IMR-90 (cell line): ENCODE results near the gene TVP23A. TPM values are rescaled to one million over a fixed set of nuclear protein-coding genes. Genes with fewer than 3 reads are reported as not detected.

Experiments
- ATAC-seq: fragments of 200-7000 bp; cut with Tn5 transposase; 2 replicates; pipeline ENCODE4 v1.9.1; 2020; ENCODE audit warnings: low read depth, mild to moderate bottlenecking, moderate library complexity
- BruUV-seq: library from RNA; stranded (reverse); fragments of 400-500 nt; replicated peaks from 2 replicates; lab custom pipeline; 2021; lab: Mats Ljungman, UMichigan
- CTCF ChIA-PET: fragments of 300-600 bp; formaldehyde crosslinking; extraction: SDS; loops from one replicate; lab custom pipeline; 2021; ENCODE audit warnings: antibody characterized with exemption; lab: Yijun Ruan, JAX
- POLR2A ChIA-PET: fragments of 300-600 bp; sonication (Branson Sonifier 250); formaldehyde crosslinking; loops from one replicate; lab custom pipeline; 2022; ENCODE audit warnings: antibody characterized with exemption; ENCODE audit not compliant: unreplicated experiment; lab: Charles Lee
- DNase-seq: peaks from one replicate; pipeline ENCODE4 v3.0.0; 2013
- H2AFZ ChIP-seq: replicated peaks from 2 replicates; pipeline ENCODE3; 2013; ENCODE audit warnings: low read length, mild to moderate bottlenecking; ENCODE audit not compliant: poor library complexity
- H2AK5ac ChIP-seq: 2 replicates; pipeline ENCODE4 v1.6.1; 2013; ENCODE audit warnings: low read depth, low read length, inconsistent platforms
- H2AK9ac ChIP-seq: replicated peaks from 2 replicates; pipeline ENCODE3; 2013; ENCODE audit warnings: mild to moderate bottlenecking, low read depth, low read length, moderate library complexity; ENCODE audit not compliant: poor library complexity
- H2BK120ac ChIP-seq: 2 replicates; pipeline ENCODE4 v1.6.1; 2013; ENCODE audit warnings: low read depth, low read length, inconsistent platforms
- H2BK15ac ChIP-seq: 3 replicates; pipeline ENCODE4 v1.6.1; 2013; ENCODE audit warnings: low read depth, low read length, inconsistent platforms
- H2BK20ac ChIP-seq: 2 replicates; pipeline ENCODE4 v1.6.1; 2013; ENCODE audit warnings: low read depth, mild to moderate bottlenecking, inconsistent platforms, low read length, moderate library complexity
- H2BK5ac ChIP-seq: 2 replicates; pipeline ENCODE4 v1.6.1; 2013; ENCODE audit warnings: mild to moderate bottlenecking, low read depth, low read length, inconsistent platforms; ENCODE audit not compliant: poor library complexity, severe bottlenecking
- H3K14ac ChIP-seq: replicated peaks from 2 replicates; pipeline ENCODE4 v1.6.1; 2013; ENCODE audit warnings: low read depth, low read length, inconsistent platforms
- H3K18ac ChIP-seq: 2 replicates; pipeline ENCODE4 v1.6.1; 2013; ENCODE audit warnings: low read depth, low read length, control low read depth
- H3K23ac ChIP-seq: 2 replicates; pipeline ENCODE4 v1.6.1; 2013; ENCODE audit warnings: low read depth, low read length, inconsistent platforms
- H3K27ac ChIP-seq: 2 replicates; pipeline ENCODE4 v1.5.1; 2013; ENCODE audit warnings: mild to moderate bottlenecking, control low read depth, low read length; ENCODE audit not compliant: insufficient read depth
- H3K27me3 ChIP-seq: 2 replicates; pipeline ENCODE4 v1.6.1; 2013; ENCODE audit warnings: low read length; ENCODE audit not compliant: control insufficient read depth, insufficient read depth
- H3K36me3 ChIP-seq: 2 replicates; pipeline ENCODE4 v1.6.1; 2013; ENCODE audit warnings: low read length, mixed read lengths; ENCODE audit not compliant: control insufficient read depth, insufficient read depth
- H3K4ac ChIP-seq: 2 replicates; pipeline ENCODE4 v1.6.1; 2013; ENCODE audit warnings: low read depth, low read length, inconsistent platforms
- H3K4me1 ChIP-seq: 2 replicates; pipeline ENCODE4 v1.6.1; 2013; ENCODE audit warnings: low read length, mixed read lengths; ENCODE audit not compliant: control insufficient read depth, insufficient read depth
- H3K4me2 ChIP-seq: 2 replicates; pipeline ENCODE4 v1.6.1; 2013; ENCODE audit warnings: low read depth, mild to moderate bottlenecking, control low read depth, low read length, moderate library complexity
- H3K4me3 ChIP-seq: 2 replicates; pipeline ENCODE4 v1.5.1; 2013; ENCODE audit warnings: low read depth, mild to moderate bottlenecking, control low read depth, low read length, moderate library complexity; ENCODE audit not compliant: insufficient read depth
- H3K56ac ChIP-seq: 2 replicates; pipeline ENCODE4 v1.6.1; 2013; ENCODE audit warnings: low read length, inconsistent platforms; ENCODE audit not compliant: insufficient read depth; ENCODE audit errors: extremely low read depth
- H3K79me1 ChIP-seq, 2 experiments: 2 replicates each; pipeline ENCODE4 v1.6.1; 2013; ENCODE audit warnings: low read length in 2 of 2, inconsistent platforms in 1 of 2, low read depth in 1 of 2
- H3K9ac ChIP-seq: 2 replicates; pipeline ENCODE4 v1.6.1; 2013; ENCODE audit warnings: low read depth, low read length, control low read depth
- H3K9me1 ChIP-seq: 2 replicates; pipeline ENCODE4 v1.6.1; 2013; ENCODE audit warnings: low read length, inconsistent platforms; ENCODE audit not compliant: insufficient read depth
- H3K9me3 ChIP-seq: 2 replicates; pipeline ENCODE4 v1.6.1; 2013; ENCODE audit warnings: low read length; ENCODE audit not compliant: control insufficient read depth, insufficient read depth
- H4K20me1 ChIP-seq: 2 replicates; pipeline ENCODE4 v1.6.1; 2013; ENCODE audit warnings: low read length, inconsistent platforms; ENCODE audit not compliant: insufficient read depth
- H4K5ac ChIP-seq: 2 replicates; pipeline ENCODE4 v1.6.1; 2013; ENCODE audit warnings: mild to moderate bottlenecking, low read depth, low read length, control low read depth
- H4K8ac ChIP-seq, 2 experiments: 2 replicates each; pipeline ENCODE4 v1.6.1; 2013; ENCODE audit warnings: low read depth in 2 of 2, low read length in 2 of 2, control low read depth in 1 of 2, inconsistent platforms in 1 of 2
- H4K91ac ChIP-seq: 2 replicates; pipeline ENCODE4 v1.6.1; 2013; ENCODE audit warnings: low read depth, low read length, inconsistent platforms; ENCODE audit not compliant: insufficient read depth
- FOS ChIP-seq: fragments of 150-350 bp; IDR thresholded peaks from 2 replicates; pipeline ENCODE4 v1.6.1; 2016; ENCODE audit warnings: low read depth, low read length
- MAFK ChIP-seq: IDR thresholded peaks from 2 replicates; pipeline ENCODE4 v1.6.1; 2012; ENCODE audit warnings: low read depth, low read length, improper control_type of control experiment
- RAD21 ChIP-seq: IDR thresholded peaks from 2 replicates; pipeline ENCODE4 v1.6.1; 2012; ENCODE audit warnings: low read length, improper control_type of control experiment
- SMC3 ChIP-seq: fragments of 150-350 bp; IDR thresholded peaks from 2 replicates; pipeline ENCODE4 v1.6.1; 2016; ENCODE audit warnings: low read depth, mild to moderate bottlenecking, antibody characterized with exemption, low read length, moderate library complexity
- WGBS, 2 experiments: methylation state at CpG; one replicate each; pipeline versions ENCODE4 v1.1.5 to v1.1.7; 2013; ENCODE audit warnings: missing lambda C conversion rate in 2 of 2; ENCODE audit not compliant: insufficient read length in 1 of 2; ENCODE audit errors: extremely low coverage in 2 of 2; 5-methylcytosine and 5-hydroxymethylcytosine counted together
- dilution Hi-C: fragments of 300-500 bp; cut with HindIII; formaldehyde crosslinking; loops from one replicate; pipeline ENCODE4 v1.14.3; 2018; ENCODE audit warnings: low sequenced_read_pairs; ENCODE audit not compliant: unreplicated experiment
- in situ Hi-C: fragments of 300-500 bp; cut with MboI; formaldehyde crosslinking; loops from 3 replicates; pipeline ENCODE4 v1.14.3; 2019; ENCODE audit warnings: low sequenced_read_pairs, inconsistent platforms, mixed read lengths
- intact Hi-C: fragments of 100-400 bp; cut with micrococcal nuclease; formaldehyde crosslinking; loops from 2 replicates; pipeline ENCODE4 v1.10.0; 2022
- polyA plus RNA-seq, 3 experiments: library from polyadenylated mRNA; depleted of rRNA; stranded (reverse); fragments of >200 nt; gene quantifications; 2 replicates each; pipeline ENCODE4 v1.2.3, GENCODE V29; 2012; ENCODE audit warnings: low replicate concordance in 1 of 3
- total RNA-seq: library from RNA; depleted of rRNA; stranded (reverse); fragments of >200 nt; gene quantifications from 2 replicates; pipeline ENCODE4 v1.2.3, GENCODE V29; 2012
- TF ChIP-seq, protein P1 (sequence below): fragments of 150-350 bp; IDR thresholded peaks from 2 replicates; pipeline ENCODE4 v1.6.1; 2016; ENCODE audit warnings: low read depth, mild to moderate bottlenecking, low read length, moderate library complexity, borderline replicate concordance
- TF ChIP-seq, protein P2 (sequence below): conservative IDR thresholded peaks from 2 replicates; pipeline ENCODE4 v1.5.1; 2012; ENCODE audit warnings: mild to moderate bottlenecking, low read depth, low read length, improper control_type of control experiment

TVP23A gene
- total and polyA plus RNA-seq, 2 of the 4 experiments (the other 2 are of a cell fraction), result not detected

DNA sequence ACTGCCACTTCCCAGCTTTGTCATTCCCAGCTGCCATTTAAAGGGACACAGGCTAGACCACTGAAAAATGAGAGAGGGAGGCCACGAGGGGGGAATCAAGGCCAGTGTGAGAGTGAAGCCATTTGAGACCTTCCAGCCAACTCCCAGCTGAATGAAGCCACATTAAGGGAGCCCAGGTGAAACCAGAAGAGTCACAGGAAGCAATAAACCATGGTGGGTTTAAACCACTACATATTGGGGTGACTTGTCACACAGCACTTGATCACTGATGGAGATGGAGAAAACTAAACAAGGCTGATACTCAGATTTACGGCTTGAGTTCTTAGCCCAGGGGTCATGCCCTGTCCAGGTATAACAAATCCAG, 77.8 kb downstream of the TVP23A start:
- in situ Hi-C loops (loop anchor here (10.0 kb wide), 1 partner anchor 1586 kb away; no protein-coding TSS in a partner anchor), dilution Hi-C loops (no loop called here), intact Hi-C loops (no loop called here)
- Histone ChIP-seq H3K36me3 (no peaks in the 10 kb centered on the region), H3K23ac (no peak overlapping the region), H3K9ac (no peak overlapping the region), H3K18ac (no peak overlapping the region), H3K9me3 (no peaks in the 10 kb centered on the region), H3K9me1 (0 out of 2 replicates have a peak, but pooled peaks cover 4% of the 10 kb centered on the region), H3K4me2 (no peak overlapping the region), H4K5ac (no peak overlapping the region), H2BK120ac (no peak overlapping the region), H4K8ac (no peak overlapping the region), H2AK9ac (no peak overlapping the region), H3K56ac (no peak overlapping the region), H4K91ac (no peak overlapping the region), H3K4ac (no peak overlapping the region), H2BK15ac (no peak overlapping the region), H3K4me3 (no peak overlapping the region), H2AK5ac (no peak overlapping the region), H3K27ac (no peak overlapping the region), H3K27me3 (no peaks in the 10 kb centered on the region), H4K20me1 (no peaks in the 10 kb centered on the region; the same call in 1 of the 2 replicates), H2BK5ac (no peak overlapping the region), H2AFZ (no peak overlapping the region), H3K4me1 (peaks cover 2% of the 10 kb centered on the region; the same call in 1 of the 2 replicates), H3K79me1 (peaks cover 2 to 15% of the 10 kb centered on the region in 2 experiments; a peak in 3 of 4 replicates), H2BK20ac (no peak overlapping the region), H3K14ac (no peak overlapping the region)
- ChIA-PET CTCF (interaction anchor here (0.6 to 1.3 kb wide), 2 partner anchors 160 to 226 kb away, joined by 3 to 5 read pairs; partner anchors contain the start of gene EMP2), POLR2A (no interaction called here)
- BruUV-seq, result no TSS peak
- TF ChIP-seq, protein P1, sequence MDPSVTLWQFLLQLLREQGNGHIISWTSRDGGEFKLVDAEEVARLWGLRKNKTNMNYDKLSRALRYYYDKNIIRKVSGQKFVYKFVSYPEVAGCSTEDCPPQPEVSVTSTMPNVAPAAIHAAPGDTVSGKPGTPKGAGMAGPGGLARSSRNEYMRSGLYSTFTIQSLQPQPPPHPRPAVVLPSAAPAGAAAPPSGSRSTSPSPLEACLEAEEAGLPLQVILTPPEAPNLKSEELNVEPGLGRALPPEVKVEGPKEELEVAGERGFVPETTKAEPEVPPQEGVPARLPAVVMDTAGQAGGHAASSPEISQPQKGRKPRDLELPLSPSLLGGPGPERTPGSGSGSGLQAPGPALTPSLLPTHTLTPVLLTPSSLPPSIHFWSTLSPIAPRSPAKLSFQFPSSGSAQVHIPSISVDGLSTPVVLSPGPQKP, result no peak
- TF ChIP-seq, protein P2, sequence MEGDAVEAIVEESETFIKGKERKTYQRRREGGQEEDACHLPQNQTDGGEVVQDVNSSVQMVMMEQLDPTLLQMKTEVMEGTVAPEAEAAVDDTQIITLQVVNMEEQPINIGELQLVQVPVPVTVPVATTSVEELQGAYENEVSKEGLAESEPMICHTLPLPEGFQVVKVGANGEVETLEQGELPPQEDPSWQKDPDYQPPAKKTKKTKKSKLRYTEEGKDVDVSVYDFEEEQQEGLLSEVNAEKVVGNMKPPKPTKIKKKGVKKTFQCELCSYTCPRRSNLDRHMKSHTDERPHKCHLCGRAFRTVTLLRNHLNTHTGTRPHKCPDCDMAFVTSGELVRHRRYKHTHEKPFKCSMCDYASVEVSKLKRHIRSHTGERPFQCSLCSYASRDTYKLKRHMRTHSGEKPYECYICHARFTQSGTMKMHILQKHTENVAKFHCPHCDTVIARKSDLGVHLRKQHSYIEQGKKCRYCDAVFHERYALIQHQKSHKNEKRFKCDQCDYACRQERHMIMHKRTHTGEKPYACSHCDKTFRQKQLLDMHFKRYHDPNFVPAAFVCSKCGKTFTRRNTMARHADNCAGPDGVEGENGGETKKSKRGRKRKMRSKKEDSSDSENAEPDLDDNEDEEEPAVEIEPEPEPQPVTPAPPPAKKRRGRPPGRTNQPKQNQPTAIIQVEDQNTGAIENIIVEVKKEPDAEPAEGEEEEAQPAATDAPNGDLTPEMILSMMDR, result no peak
- TF ChIP-seq RAD21, result no peak
- no peak for TF ChIP-seq MAFK
- no peak for TF ChIP-seq FOS
- TF ChIP-seq SMC3, result no peak
- ATAC-seq, result no peak
- DNase-seq, result no peak
- 86% methylated on average over 1 of the region's 2 CpGs; no CpG with 5 or more reads in 1 of the 2 experiments for WGBS, 2 experiments
